IMR-90 (cell line): Measurements from ENCODE around the gene NMS. TPM values are rescaled to one million over a fixed set of nuclear protein-coding genes. Genes with fewer than 3 reads are reported as not detected.

ENCODE experiments used
- polyA plus RNA-seq, 3 experiments: library from polyadenylated mRNA; depleted of rRNA; stranded (reverse); fragments of >200 nt; gene quantifications; 2 replicates each; pipeline ENCODE4 v1.2.3, GENCODE V29; 2012; ENCODE audit warnings: low replicate concordance in 1 of 3
- total RNA-seq: library from RNA; depleted of rRNA; stranded (reverse); fragments of >200 nt; gene quantifications from 2 replicates; pipeline ENCODE4 v1.2.3, GENCODE V29; 2012; rRNA removed

The NMS gene
- total and polyA plus RNA-seq, 2 of the 4 experiments (the other 2 are of a cell fraction), result not detected

Other genes starting within 250 kb of the NMS start
- 0.54 and 0.83 TPM in 2 replicates for gene LONRF2, start 148.0 kb upstream of the NMS start, total RNA-seq
- 0.19 TPM in 2 replicates for gene LONRF2, start 148.0 kb upstream of the NMS start, polyA plus RNA-seq (2012; rRNA removed)
- 8.3 and 8.6 TPM in 2 replicates for gene CHST10, start 52.8 kb upstream of the NMS start, total RNA-seq
- gene CHST10, start 52.8 kb upstream of the NMS start, polyA plus RNA-seq (2012; rRNA removed), result 6.4 and 6.9 TPM in 2 replicates
- 9.5 and 22.8 TPM in 2 replicates for gene PDCL3, start 92.5 kb downstream of the NMS start, total RNA-seq
- gene PDCL3, start 92.5 kb downstream of the NMS start, polyA plus RNA-seq (2012; rRNA removed), result 23.3 and 26.4 TPM in 2 replicates